Activated CD4-positive, alpha-beta T cell treated with anti-CD3 and anti-CD28 coated beads for 36 hours (primary cell): ENCODE measurements around the gene PMEPA1. TPM values are rescaled to one million over a fixed set of nuclear protein-coding genes. Genes with fewer than 3 reads are reported as not detected.

Source experiments
- ATAC-seq: fragments of 200-7000 bp; cut with Tn5 transposase; one replicate; pipeline ENCODE4 v1.10.0; 2021; ENCODE audit warnings: mild to moderate bottlenecking, moderate library complexity
- CTCF ChIA-PET: fragments of 350-600 bp; sonication (Branson Sonifier 250); formaldehyde crosslinking; loops from one replicate; lab custom pipeline; 2021; ENCODE audit warnings: antibody characterized with exemption; lab: Charles Lee
- POLR2A ChIA-PET: fragments of 350-600 bp; sonication (Branson Sonifier 250); formaldehyde crosslinking; loops from one replicate; lab custom pipeline; 2021; ENCODE audit warnings: antibody characterized with exemption, inconsistent platforms; lab: Charles Lee
- DNase-seq: peaks from one replicate; pipeline ENCODE4 v3.0.0-alpha.2; 2020
- H3K27ac Mint-ChIP-seq: one replicate; pipeline ENCODE4 v1.8.0; 2021; ENCODE audit warnings: mixed read lengths
- H3K27me3 Mint-ChIP-seq: one replicate; pipeline ENCODE4 v1.8.0; 2021; ENCODE audit warnings: mixed read lengths
- H3K36me3 Mint-ChIP-seq: one replicate; pipeline ENCODE4 v1.8.0; 2021; ENCODE audit warnings: low read depth, mixed read lengths
- H3K4me1 Mint-ChIP-seq: one replicate; pipeline ENCODE4 v1.8.0; 2021; ENCODE audit warnings: mixed read lengths
- H3K4me3 Mint-ChIP-seq: one replicate; pipeline ENCODE4 v1.8.0; 2021; ENCODE audit warnings: mild to moderate bottlenecking, moderate library complexity, mixed read lengths
- H3K9me3 Mint-ChIP-seq: one replicate; pipeline ENCODE4 v1.8.0; 2021; ENCODE audit warnings: low read depth, mixed read lengths
- intact Hi-C, 2 experiments: fragments of 100-400 bp; cut with DNase I in 1 of 2; cut with micrococcal nuclease in 1 of 2; formaldehyde crosslinking; loops; one replicate each; pipeline versions ENCODE4 v1.14.2 to v1.15.1; 2022 to 2024; cut with DNase I, micrococcal nuclease
- total RNA-seq, 2 experiments: library from RNA; stranded (reverse); gene quantifications; one replicate each; pipeline ENCODE4 v1.2.3, GENCODE V29; 2021

The PMEPA1 gene
- total RNA-seq, 2 experiments from 2014 or later: 1.6 to 1.8 TPM

DNA sequence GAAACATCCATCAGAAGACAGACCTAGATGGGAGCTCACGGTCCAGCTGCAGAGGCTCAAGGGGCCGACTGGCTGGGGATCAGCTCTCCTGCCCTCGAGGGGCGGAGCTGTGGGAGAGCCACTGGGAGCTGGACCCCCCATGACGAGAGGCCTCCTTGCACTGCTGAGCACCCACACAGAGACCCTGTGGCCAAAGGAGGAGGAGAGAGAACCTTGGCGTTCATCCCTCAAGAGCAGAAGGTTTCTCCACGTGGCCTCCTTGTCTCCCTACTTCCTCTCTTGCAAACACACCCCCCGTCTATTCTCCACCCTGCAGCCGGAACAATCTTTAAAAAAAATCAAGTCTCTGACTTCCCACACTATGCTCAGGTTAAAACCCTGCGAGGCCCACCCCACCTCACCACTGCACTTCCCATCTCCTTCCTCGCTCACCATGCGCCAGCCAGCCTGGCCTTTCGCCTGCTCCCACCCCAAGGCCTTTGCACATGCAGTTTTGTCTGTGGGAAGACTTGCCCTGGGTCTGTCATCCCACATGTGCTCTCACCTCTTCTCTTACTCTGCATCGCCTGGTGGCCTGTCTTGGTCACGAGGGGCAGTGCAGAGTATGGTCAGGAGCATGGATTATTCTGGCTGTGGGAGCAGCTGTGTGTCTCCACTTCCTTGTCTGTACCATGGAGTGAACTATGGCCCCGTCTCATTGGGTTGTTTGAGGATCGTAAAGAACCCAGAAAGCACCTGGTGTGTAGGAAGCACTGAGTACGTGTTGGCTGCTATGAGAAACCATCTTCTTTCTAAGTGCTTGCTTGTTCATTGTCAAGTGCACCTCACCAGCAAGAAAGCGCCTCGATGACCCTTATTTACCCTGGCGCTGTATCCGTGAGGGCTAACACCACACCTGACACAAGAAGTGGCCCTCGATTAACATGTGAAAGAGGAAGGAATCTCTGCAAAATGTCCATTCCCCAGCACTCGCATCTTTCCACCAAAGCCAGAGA, 32.9 kb downstream of the PMEPA1 start:
- ChIA-PET CTCF (no interaction called here), POLR2A (no interaction called here)
- Mint-ChIP-seq H3K4me3 (no peak overlapping the region), H3K27ac (no peak overlapping the region), H3K27me3 (no peaks in the 10 kb centered on the region), H3K9me3 (no peaks in the 10 kb centered on the region), H3K4me1 (peaks cover 26% of the 10 kb centered on the region), H3K36me3 (no peaks in the 10 kb centered on the region)
- intact Hi-C loops: no loop called here
- DNase-seq (no peak), ATAC-seq (no peak)

DNA sequence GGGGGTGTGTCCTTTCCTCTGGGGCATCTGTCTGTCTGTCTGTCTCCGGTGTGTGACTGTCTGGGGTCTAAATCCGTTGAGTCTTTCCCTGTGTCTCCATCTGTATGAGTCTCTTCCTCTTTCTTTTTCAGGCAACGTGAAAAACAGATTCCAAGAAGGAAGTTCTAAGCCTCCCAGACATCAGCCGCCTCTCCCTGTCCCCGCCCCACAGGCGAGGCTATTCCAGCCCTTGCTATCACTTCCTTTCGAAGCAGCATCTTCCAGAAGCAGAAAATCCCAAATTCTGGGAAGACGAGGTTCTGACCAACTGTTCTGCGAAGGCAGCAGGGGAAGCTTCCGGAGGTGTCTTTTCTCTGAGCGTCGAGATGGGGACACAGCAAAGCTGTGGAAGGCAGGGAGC, 34.0 kb downstream of the PMEPA1 start:
- ChIA-PET POLR2A (no interaction called here), CTCF (no interaction called here)
- ATAC-seq: no peak
- no peak overlapping the region for H3K27ac Mint-ChIP-seq
- peaks cover 15% of the 10 kb centered on the region for H3K4me1 Mint-ChIP-seq
- no peak overlapping the region for H3K4me3 Mint-ChIP-seq
- H3K9me3 Mint-ChIP-seq: no peaks in the 10 kb centered on the region
- no peaks in the 10 kb centered on the region for H3K27me3 Mint-ChIP-seq
- DNase-seq: no peak
- no peaks in the 10 kb centered on the region for H3K36me3 Mint-ChIP-seq
- intact Hi-C loops: no loop called here

DNA sequence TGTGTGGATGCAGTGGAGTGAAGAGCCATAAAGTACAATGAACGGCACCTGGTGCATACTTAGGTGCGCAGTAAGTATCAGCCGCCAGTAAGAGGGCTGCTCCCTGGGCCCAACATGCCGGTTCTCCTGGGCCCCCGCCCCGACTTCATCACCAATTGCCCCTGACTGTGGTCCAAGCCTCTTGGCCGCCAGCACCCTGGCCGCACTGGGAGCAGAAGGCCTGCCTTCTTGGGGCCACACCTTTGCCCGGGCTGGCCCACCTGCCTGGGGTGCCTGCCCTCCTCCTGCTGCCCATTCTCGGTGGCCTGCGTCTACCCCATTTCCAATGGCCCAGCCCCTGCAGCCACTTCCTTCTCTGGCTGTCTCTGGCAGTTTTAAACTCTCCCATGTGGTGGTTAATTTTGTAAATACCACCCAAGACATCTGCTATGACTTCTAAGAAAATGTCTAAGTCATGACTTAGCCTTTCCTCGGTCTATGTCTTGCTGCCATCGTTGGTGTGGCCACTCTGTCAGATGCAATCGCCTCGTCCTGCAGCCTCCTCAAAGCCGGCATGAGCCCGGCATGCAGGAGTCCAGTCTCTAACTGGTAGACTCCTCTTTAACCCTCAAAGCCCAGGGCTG, 36.8 kb downstream of the PMEPA1 start:
- ATAC-seq (no peak), DNase-seq (no peak)
- ChIA-PET CTCF (no interaction called here), POLR2A (no interaction called here)
- no peaks in the 10 kb centered on the region for H3K36me3 Mint-ChIP-seq
- no peaks in the 10 kb centered on the region for H3K9me3 Mint-ChIP-seq
- H3K4me1 Mint-ChIP-seq: peaks cover 8% of the 10 kb centered on the region
- intact Hi-C loops: no loop called here
- H3K27ac Mint-ChIP-seq: no peak overlapping the region
- H3K4me3 Mint-ChIP-seq: no peak overlapping the region
- no peaks in the 10 kb centered on the region for H3K27me3 Mint-ChIP-seq

DNA sequence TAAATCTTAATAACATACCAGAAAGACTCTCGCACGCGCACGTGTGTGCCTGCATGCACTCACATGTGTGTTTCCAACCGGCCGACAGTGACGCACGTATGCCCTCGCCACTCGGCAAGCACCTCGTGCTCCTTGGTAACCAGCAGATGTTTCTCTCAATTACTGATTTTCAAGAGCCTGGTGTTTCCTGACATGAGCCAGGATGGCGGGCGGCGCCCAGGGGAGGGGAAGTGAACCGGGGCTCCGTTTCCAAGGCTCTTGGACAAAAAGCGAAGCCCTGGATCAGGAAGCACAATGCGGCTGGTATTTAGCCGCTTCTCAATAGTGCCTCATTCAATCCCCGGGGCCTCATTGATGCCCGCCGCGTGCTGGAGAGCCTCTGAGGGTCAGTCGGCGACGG, 37.7 kb downstream of the PMEPA1 start:
- CTCF ChIA-PET: no interaction called here
- POLR2A ChIA-PET: no interaction called here
- no peak for ATAC-seq
- intact Hi-C loops: no loop called here
- Mint-ChIP-seq H3K4me3 (no peak overlapping the region), H3K9me3 (no peaks in the 10 kb centered on the region), H3K36me3 (no peaks in the 10 kb centered on the region), H3K27ac (no peak overlapping the region), H3K27me3 (no peaks in the 10 kb centered on the region), H3K4me1 (peaks cover 8% of the 10 kb centered on the region)
- DNase-seq: peak; percentile 28

DNA sequence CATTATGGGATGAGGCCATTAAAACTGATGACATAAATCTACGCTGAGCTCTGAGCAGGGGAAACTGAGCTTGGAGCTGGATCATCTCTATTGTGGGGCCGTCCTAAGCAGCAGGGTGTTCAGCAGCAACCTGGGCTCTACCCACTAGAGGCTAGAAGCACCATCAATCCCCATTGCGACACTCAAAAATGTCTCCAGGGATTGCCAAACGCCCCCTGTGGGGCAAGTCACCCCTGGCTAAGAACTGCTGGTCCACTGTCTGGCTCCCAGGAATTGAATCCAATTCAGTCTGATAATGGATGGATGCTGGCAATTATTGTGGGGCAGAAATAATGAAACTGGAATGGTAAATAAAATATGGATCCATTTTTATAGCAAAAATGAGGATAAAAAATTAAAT, 38.2 kb downstream of the PMEPA1 start:
- Mint-ChIP-seq H3K27me3 (no peaks in the 10 kb centered on the region), H3K27ac (no peak overlapping the region), H3K4me3 (no peak overlapping the region), H3K4me1 (peaks cover 6% of the 10 kb centered on the region), H3K9me3 (no peaks in the 10 kb centered on the region), H3K36me3 (no peaks in the 10 kb centered on the region)
- intact Hi-C loops: no loop called here
- POLR2A ChIA-PET: no interaction called here
- ATAC-seq (no peak), DNase-seq (no peak)
- CTCF ChIA-PET: no interaction called here

DNA sequence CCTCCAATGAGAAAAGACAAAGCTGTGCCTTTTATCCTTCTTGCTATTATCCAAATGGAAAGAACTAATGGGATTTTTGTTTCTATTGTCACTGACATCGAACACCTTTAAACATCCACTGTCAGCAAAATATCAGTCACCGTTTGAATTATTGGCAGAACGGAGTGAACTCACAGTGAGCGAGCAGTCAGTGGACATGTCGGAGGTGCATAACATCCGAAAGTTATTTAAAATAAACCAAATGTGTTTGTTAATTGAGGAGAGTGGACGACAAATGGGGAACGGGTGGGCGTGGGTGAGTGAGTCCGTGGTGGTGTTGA, 38.8 kb downstream of the PMEPA1 start:
- H3K27ac Mint-ChIP-seq: no peak overlapping the region
- ChIA-PET POLR2A (no interaction called here), CTCF (no interaction called here)
- no peaks in the 10 kb centered on the region for H3K36me3 Mint-ChIP-seq
- H3K4me1 Mint-ChIP-seq: peaks cover 4% of the 10 kb centered on the region
- no peaks in the 10 kb centered on the region for H3K27me3 Mint-ChIP-seq
- H3K9me3 Mint-ChIP-seq: no peaks in the 10 kb centered on the region
- H3K4me3 Mint-ChIP-seq: no peak overlapping the region
- DNase-seq (no peak), ATAC-seq (no peak)
- intact Hi-C loops: no loop called here

DNA sequence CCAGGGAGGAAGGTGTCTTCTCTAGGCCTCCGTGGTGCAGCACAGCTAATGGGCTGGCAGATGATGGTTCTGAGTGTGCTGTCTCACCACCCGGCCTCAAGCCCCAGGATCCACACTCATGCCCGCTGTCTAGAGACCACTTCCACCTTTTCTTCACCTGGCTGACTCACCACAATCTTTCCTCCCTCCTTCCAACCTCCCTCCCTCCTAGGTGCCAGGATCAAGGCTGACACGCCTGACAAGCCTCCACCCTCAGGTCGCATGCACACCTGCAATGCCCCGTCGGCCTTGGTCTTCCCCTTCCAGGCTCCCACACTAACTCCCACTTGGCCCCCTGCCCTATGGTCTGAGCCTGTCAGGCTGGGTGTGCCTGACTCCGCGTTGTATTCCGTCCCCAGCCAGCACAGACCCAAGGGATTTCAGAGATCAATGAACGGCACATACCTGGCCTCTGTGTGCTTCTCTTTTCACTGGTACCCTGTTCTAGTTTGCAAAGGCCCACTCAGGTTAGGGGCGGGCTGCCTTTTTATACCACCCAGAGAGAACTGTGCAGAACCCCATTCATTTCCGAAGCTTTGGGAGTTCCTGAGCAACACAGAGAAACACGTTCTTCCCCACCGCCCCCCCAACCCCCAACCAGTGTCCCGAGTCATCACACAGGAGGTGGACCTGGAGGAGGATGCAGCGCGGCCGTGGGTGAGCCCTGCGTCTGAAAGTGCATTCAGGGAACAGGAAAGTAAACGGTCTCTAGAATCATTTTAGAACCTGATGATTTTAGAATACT, 39.3 kb downstream of the PMEPA1 start:
- H3K9me3 Mint-ChIP-seq: no peaks in the 10 kb centered on the region
- CTCF ChIA-PET: no interaction called here

DNA sequence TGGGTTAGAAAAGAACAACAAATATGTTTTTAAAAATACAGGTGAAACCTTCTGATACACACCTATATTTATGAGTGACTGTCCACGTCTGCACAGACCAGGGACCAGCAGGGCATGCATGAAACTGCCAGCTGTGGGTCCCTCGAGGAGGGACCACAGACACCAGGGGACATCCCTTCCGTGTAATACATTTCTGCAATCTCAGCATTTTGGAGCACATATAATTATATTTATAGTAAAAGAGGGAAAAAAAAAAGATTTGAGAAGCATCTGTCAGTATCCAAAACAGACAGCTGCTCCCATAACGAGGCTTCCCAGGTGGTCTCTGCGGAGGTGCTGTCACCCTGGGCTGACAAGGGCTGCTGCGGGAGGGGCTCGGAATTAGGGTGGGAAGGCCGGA, 40.2 kb downstream of the PMEPA1 start:
- Mint-ChIP-seq H3K4me3 (no peak overlapping the region), H3K27me3 (no peaks in the 10 kb centered on the region), H3K27ac (no peak overlapping the region), H3K9me3 (no peaks in the 10 kb centered on the region), H3K36me3 (no peaks in the 10 kb centered on the region), H3K4me1 (peaks cover 4% of the 10 kb centered on the region)
- intact Hi-C loops: no loop called here
- ChIA-PET POLR2A (no interaction called here), CTCF (no interaction called here)
- DNase-seq (no peak), ATAC-seq (no peak)

More for the DNA sequence above, 39.3 kb downstream of the PMEPA1 start:
- DNase-seq: no peak
- Mint-ChIP-seq H3K4me1 (peaks cover 4% of the 10 kb centered on the region), H3K36me3 (no peaks in the 10 kb centered on the region), H3K27ac (no peak overlapping the region), H3K4me3 (no peak overlapping the region), H3K27me3 (no peaks in the 10 kb centered on the region)
- ATAC-seq: no peak
- intact Hi-C loops: no loop called here
- POLR2A ChIA-PET: no interaction called here

DNA sequence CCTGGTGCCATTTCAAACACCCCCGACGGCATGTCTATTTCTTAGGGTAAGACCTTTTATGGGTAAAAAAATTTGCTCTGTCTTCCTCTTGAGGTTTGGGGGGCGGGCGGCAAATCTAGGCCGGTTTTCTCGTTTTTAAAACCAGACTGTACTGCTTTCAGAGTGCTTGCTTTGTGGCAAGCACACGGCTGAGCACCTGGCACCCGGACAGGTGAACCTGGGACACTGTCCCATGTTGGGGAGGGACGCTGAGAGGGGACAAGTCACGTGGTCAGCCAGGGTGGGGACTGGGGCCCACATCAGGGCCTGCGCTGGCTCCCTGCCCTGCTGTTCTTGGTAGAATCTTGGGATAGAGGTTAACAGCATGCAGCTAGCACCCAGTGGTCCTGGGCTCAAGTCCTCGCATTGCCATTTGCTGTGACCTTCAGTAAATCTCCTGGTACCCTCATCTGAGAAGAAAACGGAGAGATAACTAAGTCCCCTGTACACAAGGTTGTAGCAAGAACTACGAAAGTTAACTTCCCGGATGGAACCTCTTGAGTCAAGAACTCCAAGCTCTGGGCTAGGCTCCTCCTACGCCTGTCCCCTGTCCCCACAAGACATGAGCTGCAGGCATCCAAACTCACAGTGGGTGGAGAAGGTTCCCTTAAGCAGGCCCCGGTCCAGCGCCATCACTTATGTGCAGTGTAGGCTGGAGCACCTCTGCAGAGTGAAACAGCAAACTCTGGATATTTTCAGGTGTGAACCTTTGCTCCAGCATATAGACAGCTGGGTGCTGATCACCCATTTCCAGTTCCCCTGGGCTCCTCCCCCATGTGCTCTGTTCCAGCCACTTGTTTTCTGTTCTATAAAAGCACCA, 41.7 kb downstream of the PMEPA1 start:
- Mint-ChIP-seq H3K4me3 (no peak overlapping the region), H3K9me3 (no peaks in the 10 kb centered on the region), H3K27me3 (no peaks in the 10 kb centered on the region), H3K4me1 (peaks cover 4% of the 10 kb centered on the region), H3K27ac (no peak overlapping the region), H3K36me3 (no peaks in the 10 kb centered on the region)
- ChIA-PET POLR2A (no interaction called here), CTCF (no interaction called here)
- DNase-seq (no peak), ATAC-seq (no peak)
- intact Hi-C loops: no loop called here

DNA sequence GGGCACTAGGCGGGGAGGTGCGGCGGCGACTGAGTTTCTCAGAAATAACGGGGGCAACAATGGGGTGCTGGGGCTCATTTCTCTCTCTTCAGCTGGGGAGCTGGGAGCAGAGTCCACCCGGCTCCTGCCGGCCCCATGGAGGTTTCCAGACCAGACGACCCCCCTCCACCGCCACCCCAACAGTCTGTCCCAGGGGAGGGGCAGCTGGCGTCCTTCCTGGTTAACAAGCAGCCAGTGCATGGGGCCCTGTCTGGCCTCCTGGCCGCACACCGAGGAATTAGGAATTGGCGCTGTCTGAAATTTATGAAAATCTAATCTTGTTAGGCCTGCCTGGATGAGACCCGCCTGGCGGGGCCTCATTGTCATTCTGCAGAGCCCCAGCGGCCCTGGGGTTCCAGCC, 42.4 kb downstream of the PMEPA1 start:
- Mint-ChIP-seq H3K27me3 (no peaks in the 10 kb centered on the region), H3K27ac (no peak overlapping the region), H3K4me1 (peaks cover 2% of the 10 kb centered on the region), H3K4me3 (no peak overlapping the region), H3K9me3 (no peaks in the 10 kb centered on the region), H3K36me3 (no peaks in the 10 kb centered on the region)
- intact Hi-C loops: no loop called here
- ATAC-seq: no peak
- no peak for DNase-seq
- CTCF ChIA-PET: interaction anchor here (0.5 kb wide), 1 partner anchor 160 kb away, joined by 3 read pairs; no protein-coding TSS in a partner anchor
- POLR2A ChIA-PET: no interaction called here

DNA sequence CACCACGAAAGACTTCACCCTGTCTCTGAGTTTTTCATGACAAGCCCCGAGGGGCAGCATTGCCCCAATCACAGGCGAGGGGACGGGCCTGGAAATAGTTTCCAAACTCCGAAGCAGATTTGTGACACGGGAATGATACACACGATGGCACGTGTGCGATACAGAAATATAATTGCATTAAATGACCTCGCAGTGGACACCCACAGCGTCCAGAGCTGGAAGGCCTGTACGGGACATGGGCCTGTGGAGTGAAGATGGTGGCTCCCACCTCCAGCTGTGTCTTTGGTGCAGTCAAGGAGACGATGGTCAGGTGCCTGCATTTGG, 43.0 kb downstream of the PMEPA1 start:
- no peaks in the 10 kb centered on the region for H3K27me3 Mint-ChIP-seq
- no peaks in the 10 kb centered on the region for H3K9me3 Mint-ChIP-seq
- no peak overlapping the region for H3K27ac Mint-ChIP-seq
- no peak overlapping the region for H3K4me3 Mint-ChIP-seq
- ChIA-PET POLR2A (no interaction called here), CTCF (interaction anchor here (0.5 kb wide), 1 partner anchor 159 kb away, joined by 3 read pairs; no protein-coding TSS in a partner anchor)
- intact Hi-C loops: no loop called here
- ATAC-seq (no peak), DNase-seq (no peak)
- H3K4me1 Mint-ChIP-seq: no peaks in the 10 kb centered on the region
- no peaks in the 10 kb centered on the region for H3K36me3 Mint-ChIP-seq
